Astrocyte (in vitro differentiated cells and primary cell): Measurements from ENCODE around the gene AP3S2. TPM values are rescaled to one million over a fixed set of nuclear protein-coding genes. Genes with fewer than 3 reads are reported as not detected.

Experiments used
- DNase-seq: peaks from one replicate; pipeline ENCODE4 v3.0.0-alpha.2; 2010; ENCODE audit warnings: low read depth
- FAIRE-seq: peaks from 2 replicates; lab custom pipeline; 2011; peaks lifted over from hg19 to GRCh38; lab: Jason Lieb, UNC
- H2AFZ ChIP-seq: 2 replicates; pipeline ENCODE4 v1.6.0; 2012; ENCODE audit warnings: low read depth, low read length, inconsistent platforms
- H3K27ac ChIP-seq: 2 replicates; pipeline ENCODE4 v1.5.1; 2011; ENCODE audit warnings: low read depth, low read length, inconsistent platforms
- H3K27me3 ChIP-seq: 2 replicates; pipeline ENCODE4 v1.6.0; 2011; ENCODE audit warnings: low read length, inconsistent platforms; ENCODE audit not compliant: insufficient read depth
- H3K36me3 ChIP-seq: 2 replicates; pipeline ENCODE4 v1.5.1; 2011; ENCODE audit warnings: low read length, inconsistent platforms; ENCODE audit not compliant: insufficient read depth
- H3K4me1 ChIP-seq: 2 replicates; pipeline ENCODE4 v1.5.1; 2011; ENCODE audit warnings: low read length, inconsistent platforms; ENCODE audit not compliant: insufficient read depth
- H3K4me2 ChIP-seq: 2 replicates; pipeline ENCODE4 v1.6.0; 2012; ENCODE audit warnings: low read length, inconsistent platforms
- H3K4me3 ChIP-seq: 2 replicates; pipeline ENCODE4 v1.5.1; 2011; ENCODE audit warnings: low read depth, mild to moderate bottlenecking, low read length, inconsistent platforms; ENCODE audit not compliant: insufficient read depth
- H3K79me2 ChIP-seq: 2 replicates; pipeline ENCODE4 v1.6.0; 2012; ENCODE audit warnings: mild to moderate bottlenecking, low read length, inconsistent platforms; ENCODE audit not compliant: insufficient read depth
- H3K9ac ChIP-seq: 2 replicates; pipeline ENCODE4 v1.6.0; 2012; ENCODE audit warnings: mild to moderate bottlenecking, low read length, inconsistent platforms
- H3K9me3 ChIP-seq: 2 replicates; pipeline ENCODE4 v1.5.1; 2012; ENCODE audit warnings: low read depth, mild to moderate bottlenecking, low read length, inconsistent platforms; ENCODE audit not compliant: insufficient read depth
- H4K20me1 ChIP-seq: 2 replicates; pipeline ENCODE4 v1.6.0; 2012; ENCODE audit warnings: low read length, inconsistent platforms; ENCODE audit not compliant: insufficient read depth
- H3K27ac Mint-ChIP-seq: one replicate; pipeline ENCODE4 v1.8.0; 2021; ENCODE audit warnings: mild to moderate bottlenecking, mixed read lengths; ENCODE audit not compliant: unreplicated experiment
- H3K27me3 Mint-ChIP-seq: one replicate; pipeline ENCODE4 v1.8.0; 2021; ENCODE audit warnings: low read depth, mixed read lengths; ENCODE audit not compliant: unreplicated experiment
- H3K36me3 Mint-ChIP-seq: one replicate; pipeline ENCODE4 v1.8.0; 2021; ENCODE audit warnings: low read depth, mixed read lengths; ENCODE audit not compliant: unreplicated experiment
- H3K4me1 Mint-ChIP-seq: one replicate; pipeline ENCODE4 v1.8.0; 2021; ENCODE audit warnings: low read depth, mixed read lengths; ENCODE audit not compliant: unreplicated experiment
- H3K4me3 Mint-ChIP-seq: one replicate; pipeline ENCODE4 v1.8.0; 2021; ENCODE audit warnings: mild to moderate bottlenecking, moderate library complexity, mixed read lengths; ENCODE audit not compliant: unreplicated experiment
- H3K9me3 Mint-ChIP-seq: one replicate; pipeline ENCODE4 v1.8.0; 2021; ENCODE audit warnings: mild to moderate bottlenecking, mixed read lengths; ENCODE audit not compliant: unreplicated experiment
- CTCF ChIP-seq: IDR thresholded peaks from 2 replicates; pipeline ENCODE4 v1.5.1; 2011; ENCODE audit warnings: low read depth, mild to moderate bottlenecking, inconsistent platforms, low read length, moderate library complexity; ENCODE audit not compliant: insufficient read depth
- EZH2 ChIP-seq: IDR thresholded peaks from 2 replicates; pipeline ENCODE4 v1.6.1; 2012; ENCODE audit warnings: mild to moderate bottlenecking, low read length, inconsistent platforms; ENCODE audit not compliant: insufficient read depth
- total RNA-seq: library from RNA; stranded (reverse); gene quantifications from 2 replicates; pipeline ENCODE4 v1.2.1, GENCODE V29; 2021

AP3S2 gene
- total RNA-seq, 1 donor from 2014 or later = 41.2 TPM

- no peak for TF ChIP-seq EZH2
- TF ChIP-seq CTCF = no peak
- Histone ChIP-seq H3K79me2 (peaks cover 26% of the 10 kb centered on the region), H3K9me3 (no peaks in the 10 kb centered on the region), H3K4me1 (peaks cover 12% of the 10 kb centered on the region), H3K27me3 (no peaks in the 10 kb centered on the region), H3K4me3 (no peak overlapping the region), H3K36me3 (peaks cover 19% of the 10 kb centered on the region), H3K27ac (no peak overlapping the region), H3K4me2 (no peak overlapping the region), H2AFZ (no peak overlapping the region), H3K9ac (no peak overlapping the region), H4K20me1 (peaks cover 26% of the 10 kb centered on the region)
- Mint-ChIP-seq H3K4me3 (no peak overlapping the region), H3K27me3 (peaks cover 24% of the 10 kb centered on the region), H3K36me3 (no peaks in the 10 kb centered on the region), H3K9me3 (no peaks in the 10 kb centered on the region), H3K27ac (no peak overlapping the region), H3K4me1 (no peaks in the 10 kb centered on the region)
- DNase-seq (no peak), FAIRE-seq (no peak)
These were observed 88.3 kb downstream of the AP3S2 start for GRCh38 chr15:89805241-89806209.

- Histone ChIP-seq H3K36me3 (peaks cover 21% of the 10 kb centered on the region), H3K27ac (no peak overlapping the region), H3K79me2 (peaks cover 16% of the 10 kb centered on the region), H3K4me2 (no peak overlapping the region), H3K27me3 (no peaks in the 10 kb centered on the region), H3K4me1 (peaks cover 6% of the 10 kb centered on the region), H3K9ac (no peak overlapping the region), H3K9me3 (no peaks in the 10 kb centered on the region), H3K4me3 (no peak overlapping the region), H2AFZ (no peak overlapping the region), H4K20me1 (peaks cover 21% of the 10 kb centered on the region)
- H3K27me3 Mint-ChIP-seq = peaks cover 36% of the 10 kb centered on the region
- TF ChIP-seq CTCF = no peak
- no peak for TF ChIP-seq EZH2
- H3K27ac Mint-ChIP-seq = no peak overlapping the region
- no peaks in the 10 kb centered on the region for H3K36me3 Mint-ChIP-seq
- H3K4me1 Mint-ChIP-seq = no peaks in the 10 kb centered on the region
- FAIRE-seq = no peak
- no peak for DNase-seq
- H3K9me3 Mint-ChIP-seq = peaks cover 1% of the 10 kb centered on the region
- no peak overlapping the region for H3K4me3 Mint-ChIP-seq
These were observed 89.6 kb downstream of the AP3S2 start for GRCh38 chr15:89803941-89804800.
